Uterus (tissue), 4 donors: ENCODE data around the gene S100A13. TPM values are rescaled to one million over a fixed set of nuclear protein-coding genes. Genes with fewer than 3 reads are reported as not detected.
"Not testable (repeated sequence)": the region's sequence is repeated elsewhere in the genome, so short reads cannot be mapped to it uniquely, and the experiment has no call there.

ENCODE experiments used
- DNase-seq, 2 donors: peaks; one replicate each; pipeline ENCODE4 v3.0.0-alpha.2; 2019 to 2020
- H3K27ac ChIP-seq, 2 donors: fragments of 200-600 bp; sonication (generic); 1 replicate in 1 of 2; 2 replicates in 1 of 2; pipeline ENCODE4 v1.5.1; 2016 to 2018
- H3K27me3 ChIP-seq, 2 donors: fragments of 200-600 bp; sonication (generic); one replicate each; pipeline ENCODE4 v1.5.1; 2018 to 2019; ENCODE audit warnings: control low read depth in 1 of 2
- H3K36me3 ChIP-seq, 2 donors: fragments of 200-600 bp; sonication (generic); one replicate each; pipeline ENCODE4 v1.5.1; 2019; ENCODE audit warnings: control low read depth in 1 of 2
- H3K4me1 ChIP-seq, 2 donors: fragments of 200-600 bp; sonication (generic); one replicate each; pipeline ENCODE4 v1.5.1; 2018 to 2019; ENCODE audit warnings: control low read depth in 1 of 2
- H3K4me3 ChIP-seq, 2 donors: fragments of 200-600 bp; sonication (generic); 1 replicate in 1 of 2; 2 replicates in 1 of 2; pipeline ENCODE4 v1.5.1; 2018 to 2019; ENCODE audit warnings: mild to moderate bottlenecking in 1 of 2
- H3K9me3 ChIP-seq, 2 donors: fragments of 200-600 bp; sonication (generic); one replicate each; pipeline ENCODE4 v1.5.1; 2019; ENCODE audit warnings: control low read depth in 1 of 2
- CTCF ChIP-seq, 4 experiments: fragments of 200-600 bp in 2 of 4; fragments of 450-650 bp in 2 of 4; sonication (generic) in 2 of 4; IDR thresholded peaks; one replicate each; pipeline ENCODE4 v1.5.1; 2016 to 2019; ENCODE audit warnings: antibody characterized with exemption in 4 of 4, mild to moderate bottlenecking in 2 of 4, moderate library complexity in 1 of 4
- POLR2A ChIP-seq, 2 donors: fragments of 450-650 bp; IDR thresholded peaks; one replicate each; pipeline ENCODE4 v1.6.1; 2016; ENCODE audit warnings: antibody characterized with exemption in 2 of 2, mild to moderate bottlenecking in 1 of 2, moderate library complexity in 1 of 2
- intact Hi-C: fragments of 100-400 bp; cut with DNase I; formaldehyde crosslinking; loops from one replicate; pipeline ENCODE4 v1.15.1; 2023; ENCODE audit warnings: low total_unique reads
- total RNA-seq, 4 donors: library from RNA; depleted of rRNA in 3 of 4; stranded (reverse); fragments of >200 nt in 3 of 4; gene quantifications; one replicate each; pipeline versions ENCODE4 v1.1.0 to v1.2.4, GENCODE V29; 2014 to 2023
- donor health status: DM: yes; HTN: yes; CAD: no.

Gene S100A13
- 100 to 1,000 TPM in 2 of 4 donors, 10 to 100 TPM in 2; 25.9 to 269 (median 126) TPM for total RNA-seq

- intact Hi-C loops: no loop called here
- H3K9me3 ChIP-seq: no peaks in the 10 kb centered on the region
- H3K4me1 ChIP-seq: peaks cover 0 to 6% of the 10 kb centered on the region in 2 donors
- no peaks in the 10 kb centered on the region for H3K36me3 ChIP-seq
- TF ChIP-seq POLR2A (IDR thresholded peaks at IDR 0.05) (peak; percentile 38 to 58), CTCF (IDR thresholded peaks at IDR 0.05) (peak; percentile 31 to 50 (median 42))
- H3K27ac ChIP-seq: peak within 1 kb of the TSS; percentile 93 to 98
- peak within 1 kb of the TSS; percentile 53 to 78 for H3K4me3 ChIP-seq
- H3K27me3 ChIP-seq: no peaks in the 10 kb centered on the region
- DNase-seq: peak; percentile 80 to 84
These were observed at the start of gene S100A13 for GRCh38 chr1:153626904-153627714. Gene S100A13 (minus strand): TSS chr1:153627505. CDS start chr1:153626472, 1,033 bp downstream.

- no peak for DNase-seq
- Histone ChIP-seq H3K36me3 (no peaks in the 10 kb centered on the region), H3K27me3 (no peaks in the 10 kb centered on the region), H3K4me1 (peaks cover 7 to 9% of the 10 kb centered on the region in 2 donors), H3K27ac (no peak overlapping the region), H3K4me3 (no peak overlapping the region), H3K9me3 (no peaks in the 10 kb centered on the region)
- TF ChIP-seq POLR2A (IDR thresholded peaks at IDR 0.05) (no peak), CTCF (IDR thresholded peaks at IDR 0.05) (no peak)
- intact Hi-C loops: loop anchor here (10.0 kb wide), 1 partner anchor 311 kb away; the partner anchor contains the start of gene RAB13
These were observed 46.2 kb upstream of the S100A13 start for GRCh38 chr1:153673511-153673910.

GRCh38 chr1:153671628-153672353, 44.5 kb upstream of the S100A13 start:
- intact Hi-C loops: loop anchor here (10.0 kb wide), 1 partner anchor 313 kb away; the partner anchor contains the start of gene RAB13
- not testable (repeated sequence) for H3K27me3 ChIP-seq, H3K36me3 ChIP-seq, H3K4me1 ChIP-seq, H3K9me3 ChIP-seq
- DNase-seq: peak; percentile 56 to 72
- Histone ChIP-seq H3K4me3 (peak overlapping the region; percentile 45 to 53), H3K27ac (peak overlapping the region; percentile 90 to 97)
- TF ChIP-seq CTCF (IDR thresholded peaks at IDR 0.05): peak in 1 of 4 experiments; percentile 21

GRCh38 chr1:153670859-153671627, 43.7 kb upstream of the S100A13 start, which contains the start of gene ILF2:
Gene ILF2 (minus strand): TSS chr1:153670993. CDS start chr1:153670922, 71 bp downstream.
- Histone ChIP-seq H3K4me1 (peaks cover 7 to 9% of the 10 kb centered on the region in 2 donors), H3K4me3 (peak within 1 kb of the TSS; percentile 90 to 97), H3K27me3 (no peaks in the 10 kb centered on the region), H3K9me3 (no peaks in the 10 kb centered on the region), H3K36me3 (no peaks in the 10 kb centered on the region), H3K27ac (peak within 1 kb of the TSS; percentile 93 to 97)
- peak; percentile 98 for DNase-seq
- intact Hi-C loops: loop anchor here (10.0 kb wide), 1 partner anchor 314 kb away; the partner anchor contains the start of gene RAB13
- TF ChIP-seq POLR2A (IDR thresholded peaks at IDR 0.05) (peak; percentile 87 to 90), CTCF (IDR thresholded peaks at IDR 0.05) (peak in 1 of 4 experiments; percentile 15)
